Effector memory CD8-positive, alpha-beta T cell (primary cell): Measurements from ENCODE around the gene RBMS3.
"Not testable (repeated sequence)": the region's sequence is repeated elsewhere in the genome, so short reads cannot be mapped to it uniquely, and the experiment has no call there.

Experiments used
- ATAC-seq: fragments of 150-1000 bp; cut with Tn5 transposase; replicated peaks from 2 replicates; pipeline ENCODE4 v1.10.0; 2021; ENCODE audit warnings: mild to moderate bottlenecking, moderate library complexity
- DNase-seq, 3 experiments: peaks; one replicate each; pipeline ENCODE4 v3.0.0; 2021
- H3K27ac Mint-ChIP-seq, 2 donors: one replicate each; pipeline ENCODE4 v1.8.0; 2022; ENCODE audit warnings: mild to moderate bottlenecking in 2 of 2, mixed read lengths in 2 of 2, moderate library complexity in 2 of 2
- H3K27me3 Mint-ChIP-seq, 2 donors: one replicate each; pipeline ENCODE4 v1.8.0; 2022; ENCODE audit warnings: mixed read lengths in 2 of 2
- H3K36me3 Mint-ChIP-seq: one replicate; pipeline ENCODE4 v1.8.0; 2022; ENCODE audit warnings: mild to moderate bottlenecking, moderate library complexity, mixed read lengths; ENCODE audit not compliant: insufficient read depth
- H3K4me1 Mint-ChIP-seq, 2 donors: one replicate each; pipeline ENCODE4 v1.8.0; 2022; ENCODE audit warnings: low read depth in 2 of 2, mixed read lengths in 2 of 2
- H3K4me3 Mint-ChIP-seq, 2 donors: one replicate each; pipeline ENCODE4 v1.8.0; 2022; ENCODE audit warnings: mild to moderate bottlenecking in 2 of 2, mixed read lengths in 2 of 2, moderate library complexity in 2 of 2
- H3K9me3 Mint-ChIP-seq, 2 donors: one replicate each; pipeline ENCODE4 v1.8.0; 2022; ENCODE audit warnings: mixed read lengths in 2 of 2

Gene RBMS3

DNA sequence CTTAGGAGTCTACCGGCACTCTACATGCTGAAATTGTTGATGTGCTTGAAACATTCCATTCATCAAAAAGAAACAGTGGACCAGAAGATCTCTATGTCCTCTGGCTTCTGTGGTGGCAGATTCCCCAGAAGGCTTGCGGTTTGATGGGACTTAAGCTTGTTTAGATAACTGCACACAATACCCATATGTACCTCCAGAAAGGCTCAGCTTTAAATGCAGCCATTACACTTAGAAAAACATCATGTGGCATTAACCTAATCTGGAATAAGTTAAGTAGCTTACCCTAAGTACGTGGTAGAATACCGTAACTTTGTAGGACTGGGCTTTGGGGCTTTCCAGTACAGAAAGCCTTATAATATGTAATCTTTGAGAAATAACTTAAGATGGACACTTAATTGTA, 187.3 kb downstream of the RBMS3 start:
- Mint-ChIP-seq H3K4me1 (no peaks in the 10 kb centered on the region), H3K27me3 (no peaks in the 10 kb centered on the region), H3K9me3 (peaks cover 0 to 2% of the 10 kb centered on the region in 2 donors), H3K4me3 (no peak overlapping the region), H3K27ac (no peak overlapping the region), H3K36me3 (no peaks in the 10 kb centered on the region)
- DNase-seq (no peak), ATAC-seq (no peak)

DNA sequence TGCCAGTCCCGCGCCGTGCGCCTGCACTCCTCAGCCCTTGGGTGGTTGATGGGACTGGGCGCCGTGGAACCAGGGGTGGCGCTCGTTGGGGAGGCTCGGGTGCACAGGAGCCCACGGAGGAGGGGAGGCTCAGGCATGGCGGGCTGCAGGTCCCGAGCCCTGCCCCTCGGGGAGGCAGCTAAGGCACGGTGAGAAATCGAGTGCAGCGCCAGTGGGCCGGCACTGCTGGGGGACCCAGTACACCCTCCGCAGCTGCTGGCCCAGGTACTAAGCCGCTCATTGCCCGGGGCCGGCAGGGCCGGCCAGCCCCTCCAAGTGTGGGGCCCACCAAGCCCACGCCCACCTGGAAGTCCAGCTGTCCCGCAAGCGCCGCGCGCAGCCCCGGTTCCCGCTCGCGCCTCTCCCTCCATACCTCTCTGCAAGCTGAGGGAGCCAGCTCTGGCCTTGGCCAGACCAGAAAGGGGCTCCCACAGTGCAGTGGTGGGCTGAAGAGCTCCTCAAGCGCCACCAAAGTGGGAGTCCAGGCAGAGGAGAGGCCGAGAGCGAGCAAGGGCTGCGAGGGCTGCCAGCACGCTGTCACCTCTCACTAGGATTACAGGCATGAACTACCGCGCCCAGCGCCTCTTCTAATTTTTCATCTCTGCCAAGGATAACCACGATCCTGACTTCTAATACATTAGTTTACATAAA, 192.8 kb downstream of the RBMS3 start:
- H3K4me3 Mint-ChIP-seq, H3K9me3 Mint-ChIP-seq, H3K27me3 Mint-ChIP-seq, DNase-seq, H3K27ac Mint-ChIP-seq, H3K4me1 Mint-ChIP-seq, H3K36me3 Mint-ChIP-seq, ATAC-seq: not testable (repeated sequence)

DNA sequence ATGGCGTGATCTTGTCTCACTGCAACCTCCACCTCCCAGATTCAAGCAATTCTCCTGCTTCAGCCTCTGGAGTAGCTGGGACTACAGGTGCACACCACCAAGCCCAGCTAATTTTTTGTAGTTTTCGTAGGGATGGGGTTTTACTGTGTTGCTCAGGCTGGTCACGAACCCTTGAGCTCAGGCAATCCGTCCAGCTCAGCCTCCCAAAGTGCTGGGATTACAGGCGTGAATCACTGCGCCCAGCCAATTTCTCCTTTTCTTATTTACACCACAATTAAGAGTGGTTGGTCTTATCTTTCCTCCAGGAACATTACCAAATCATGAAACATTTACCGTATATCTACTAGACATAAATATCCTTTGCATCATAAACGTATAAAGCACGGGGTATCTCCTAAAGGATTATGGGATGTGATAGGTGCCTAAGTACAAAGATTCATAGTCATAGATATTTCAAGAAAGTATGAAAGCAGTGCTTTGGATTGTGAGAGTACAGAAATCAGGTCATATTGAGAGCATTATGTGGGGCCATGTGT, 194.5 kb downstream of the RBMS3 start:
- Mint-ChIP-seq H3K4me3 (no peak overlapping the region), H3K27ac (no peak overlapping the region), H3K4me1 (no peaks in the 10 kb centered on the region), H3K9me3 (peaks cover 0 to 6% of the 10 kb centered on the region in 2 donors), H3K27me3 (no peaks in the 10 kb centered on the region), H3K36me3 (no peaks in the 10 kb centered on the region)
- ATAC-seq (no peak), DNase-seq (no peak)

DNA sequence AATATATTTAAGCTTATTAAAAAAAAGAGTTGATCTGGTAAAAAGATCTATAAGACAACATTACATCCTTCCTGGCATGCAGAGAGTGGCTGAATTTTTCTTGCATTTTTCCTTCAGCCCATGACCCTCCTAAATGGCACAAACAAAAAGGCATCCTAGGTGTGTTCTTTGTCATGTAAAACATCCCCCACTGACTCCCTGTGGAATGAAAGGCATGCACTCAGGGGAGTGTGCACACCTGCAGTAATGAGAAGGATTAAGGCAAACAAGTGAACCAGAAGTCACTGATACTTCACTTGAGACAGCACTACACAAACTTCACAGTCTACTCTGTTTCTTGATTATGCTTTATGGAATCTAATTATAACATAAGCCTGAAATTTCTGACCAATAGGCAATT, 195.0 kb downstream of the RBMS3 start:
- H3K27me3 Mint-ChIP-seq: no peaks in the 10 kb centered on the region
- H3K36me3 Mint-ChIP-seq: no peaks in the 10 kb centered on the region
- H3K9me3 Mint-ChIP-seq: peaks cover 0 to 8% of the 10 kb centered on the region in 2 donors
- no peaks in the 10 kb centered on the region for H3K4me1 Mint-ChIP-seq
- DNase-seq (no peak), ATAC-seq (no peak)
- no peak overlapping the region for H3K4me3 Mint-ChIP-seq
- H3K27ac Mint-ChIP-seq: no peak overlapping the region

DNA sequence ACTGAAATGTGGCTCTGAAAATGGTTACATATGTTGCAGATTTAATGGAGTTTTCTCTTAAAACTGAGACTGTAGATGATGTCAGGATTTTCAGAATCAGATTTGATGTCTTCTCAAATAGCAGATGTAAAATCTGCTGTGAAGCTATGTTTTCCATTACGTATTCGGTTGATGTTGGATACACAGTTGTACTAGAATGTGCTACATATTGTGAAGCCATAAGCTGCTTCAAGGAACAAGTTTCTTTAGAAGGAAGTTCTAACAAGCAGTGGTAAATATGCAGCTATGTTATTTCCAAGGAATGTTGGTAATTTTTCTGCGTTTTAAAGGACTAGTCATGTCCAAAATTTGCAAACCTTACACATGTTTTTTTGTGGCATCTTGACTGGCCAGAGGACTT, 197.7 kb downstream of the RBMS3 start:
- ATAC-seq: no peak

DNA sequence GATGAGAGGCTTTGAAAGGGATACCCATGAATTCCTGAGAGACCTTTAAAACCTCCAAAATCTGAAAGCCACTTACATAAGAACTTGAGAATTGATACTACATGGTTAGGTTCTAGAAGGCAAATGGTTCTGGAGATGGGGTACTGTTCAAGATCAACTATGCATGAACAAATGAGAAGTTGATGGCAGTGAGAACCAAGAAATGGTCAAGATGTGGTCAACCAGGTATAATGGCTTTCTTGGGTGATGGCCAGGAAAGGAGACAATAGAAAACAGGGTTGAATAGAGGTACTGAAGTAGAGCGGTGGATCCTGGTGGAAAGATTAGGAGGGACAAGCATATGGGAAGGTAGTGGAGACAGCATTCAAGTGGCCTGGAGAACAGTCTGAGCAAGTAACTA, 200.4 kb downstream of the RBMS3 start:
- Mint-ChIP-seq H3K27ac (no peak overlapping the region), H3K9me3 (peaks cover 6 to 8% of the 10 kb centered on the region in 2 donors), H3K36me3 (no peaks in the 10 kb centered on the region), H3K4me1 (no peaks in the 10 kb centered on the region), H3K27me3 (no peaks in the 10 kb centered on the region), H3K4me3 (no peak overlapping the region)
- no peak for ATAC-seq
- DNase-seq: no peak

More for the DNA sequence above, 197.7 kb downstream of the RBMS3 start:
- no peak for DNase-seq
- H3K4me1 Mint-ChIP-seq: no peaks in the 10 kb centered on the region
- no peaks in the 10 kb centered on the region for H3K36me3 Mint-ChIP-seq
- H3K27me3 Mint-ChIP-seq: no peaks in the 10 kb centered on the region
- H3K9me3 Mint-ChIP-seq: peaks cover 4 to 8% of the 10 kb centered on the region in 2 donors
- no peak overlapping the region for H3K27ac Mint-ChIP-seq
- H3K4me3 Mint-ChIP-seq: no peak overlapping the region

DNA sequence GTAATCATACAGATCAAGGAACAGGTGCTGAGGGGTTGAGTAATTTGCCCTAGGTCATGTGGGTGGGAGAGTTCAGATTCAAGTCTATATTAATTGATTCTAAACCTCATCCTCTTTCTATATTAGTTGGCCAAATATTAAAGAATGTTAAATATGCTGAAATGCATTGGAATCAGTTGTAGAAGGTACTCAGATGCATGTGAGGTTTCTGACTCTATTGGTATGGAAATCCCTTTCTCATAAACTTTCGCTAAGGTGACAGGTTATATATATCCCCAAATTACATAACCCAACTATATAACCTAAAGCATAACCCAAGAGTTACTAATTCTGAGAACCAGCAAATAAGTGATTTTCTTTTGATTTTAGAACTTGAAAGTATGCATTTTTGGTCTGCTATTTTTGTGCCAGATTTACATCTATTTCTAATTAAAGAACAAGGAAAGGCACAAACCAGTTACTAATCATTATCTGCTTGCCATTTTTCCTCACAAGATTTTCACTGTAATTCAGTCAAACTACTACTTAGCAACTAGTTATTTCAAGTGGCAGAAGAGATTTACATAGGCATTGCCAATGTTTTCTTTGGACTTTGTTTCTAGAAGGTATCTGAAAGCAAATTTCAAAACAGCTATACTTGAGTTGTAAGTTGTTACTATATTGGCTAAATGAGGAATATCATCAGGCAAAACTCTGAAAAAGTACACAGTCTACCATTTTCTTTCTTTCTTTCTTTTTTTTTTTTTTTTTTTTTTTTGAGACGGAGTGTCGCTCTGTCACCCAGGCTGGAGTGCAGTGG, 201.3 kb downstream of the RBMS3 start:
- ATAC-seq: no peak
- H3K4me1 Mint-ChIP-seq: no peaks in the 10 kb centered on the region
- H3K4me3 Mint-ChIP-seq: no peak overlapping the region
- no peaks in the 10 kb centered on the region for H3K36me3 Mint-ChIP-seq
- peaks cover 6 to 8% of the 10 kb centered on the region in 2 donors for H3K9me3 Mint-ChIP-seq
- DNase-seq: no peak
- H3K27ac Mint-ChIP-seq: no peak overlapping the region
- no peaks in the 10 kb centered on the region for H3K27me3 Mint-ChIP-seq

DNA sequence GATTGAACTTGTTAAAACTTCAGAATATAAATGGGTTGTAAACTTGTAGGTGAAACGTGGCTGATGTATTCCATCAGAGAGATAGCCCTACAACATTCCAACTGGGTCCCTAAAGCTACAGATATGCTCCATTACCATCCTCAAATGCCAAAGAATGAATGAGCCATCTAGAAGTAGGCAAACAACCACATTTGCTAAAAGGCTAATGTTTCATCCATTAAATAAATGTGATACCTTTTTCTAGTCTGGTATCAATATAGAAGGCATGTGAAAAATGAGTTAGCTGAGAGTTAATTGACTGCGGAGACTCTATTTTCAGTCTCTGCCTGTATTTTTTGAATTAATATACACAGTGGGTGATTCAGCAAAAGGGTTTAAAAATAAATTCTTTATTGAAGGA, 203.8 kb downstream of the RBMS3 start:
- Mint-ChIP-seq H3K27me3 (no peaks in the 10 kb centered on the region), H3K4me3 (no peak overlapping the region), H3K36me3 (no peaks in the 10 kb centered on the region), H3K4me1 (no peaks in the 10 kb centered on the region), H3K27ac (no peak overlapping the region), H3K9me3 (peaks cover 8% of the 10 kb centered on the region in 2 donors)
- no peak for DNase-seq
- ATAC-seq: no peak

DNA sequence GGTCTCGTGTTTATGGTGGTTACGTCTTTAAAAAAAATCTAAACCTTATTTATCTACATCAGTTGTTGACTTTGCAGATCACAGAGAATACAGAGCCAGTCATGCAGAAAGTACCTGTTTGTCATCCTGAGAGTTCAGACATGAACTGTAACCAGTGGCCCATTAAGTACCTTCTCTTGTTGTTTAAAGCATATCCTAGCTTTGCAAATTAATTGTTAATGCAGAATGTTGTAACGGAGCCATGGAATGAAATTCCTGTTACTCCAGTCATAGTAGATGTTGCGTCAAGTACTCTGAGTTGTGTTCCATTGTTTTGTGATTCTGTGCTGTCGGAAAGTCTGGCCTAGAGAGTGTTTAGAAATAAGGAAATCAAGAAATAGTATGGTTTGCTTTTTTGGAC, 205.2 kb downstream of the RBMS3 start:
- H3K4me1 Mint-ChIP-seq: no peaks in the 10 kb centered on the region
- ATAC-seq: no peak
- peaks cover 7 to 12% of the 10 kb centered on the region in 2 donors for H3K9me3 Mint-ChIP-seq
- H3K4me3 Mint-ChIP-seq: no peak overlapping the region
- no peak overlapping the region for H3K27ac Mint-ChIP-seq
- H3K27me3 Mint-ChIP-seq: no peaks in the 10 kb centered on the region
- DNase-seq: no peak
- no peaks in the 10 kb centered on the region for H3K36me3 Mint-ChIP-seq

DNA sequence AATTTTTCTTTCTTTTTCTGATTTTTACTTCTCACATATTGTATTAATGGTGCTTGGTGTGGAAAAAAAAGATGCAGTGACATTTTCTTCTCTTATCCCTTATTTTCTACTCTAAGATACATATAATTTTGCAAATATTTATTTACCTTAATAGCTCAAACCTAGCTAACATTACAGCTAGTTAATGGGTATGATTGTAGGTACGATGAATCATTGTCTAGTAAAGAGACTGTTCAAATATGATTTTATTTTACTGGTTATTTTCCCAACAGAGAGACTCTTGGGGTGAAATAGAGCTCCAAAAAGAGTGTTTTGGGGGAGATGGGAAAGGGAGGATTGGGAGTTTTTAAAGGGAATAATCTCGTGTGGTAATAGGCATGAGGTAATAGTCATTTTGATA, 206.0 kb downstream of the RBMS3 start:
- Mint-ChIP-seq H3K27ac (no peak overlapping the region), H3K36me3 (no peaks in the 10 kb centered on the region), H3K4me3 (no peak overlapping the region), H3K27me3 (no peaks in the 10 kb centered on the region), H3K9me3 (peaks cover 7 to 10% of the 10 kb centered on the region in 2 donors), H3K4me1 (no peaks in the 10 kb centered on the region)
- DNase-seq (no peak), ATAC-seq (no peak)

DNA sequence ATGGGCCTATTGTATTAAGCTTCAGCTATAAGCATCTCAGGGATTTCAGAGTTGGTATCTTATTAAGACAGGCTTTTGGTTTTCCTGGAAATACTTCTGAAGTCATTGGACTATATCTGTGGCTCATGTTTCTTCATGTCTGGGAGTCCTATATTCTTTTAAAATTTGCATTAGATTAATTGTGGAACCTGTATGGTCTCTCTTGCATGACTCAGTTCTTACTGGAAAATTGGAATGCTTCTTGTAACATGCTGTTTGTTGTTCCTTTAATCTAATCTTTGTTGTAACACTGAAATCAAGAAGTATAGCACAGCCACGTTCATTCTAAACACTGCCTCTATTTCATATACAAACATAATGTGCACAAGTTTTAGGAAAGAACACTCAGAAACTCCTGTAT, 208.1 kb downstream of the RBMS3 start:
- no peaks in the 10 kb centered on the region for H3K36me3 Mint-ChIP-seq
- H3K27ac Mint-ChIP-seq: no peak overlapping the region
- no peaks in the 10 kb centered on the region for H3K4me1 Mint-ChIP-seq
- ATAC-seq (no peak), DNase-seq (no peak)
- H3K9me3 Mint-ChIP-seq: peaks cover 12% of the 10 kb centered on the region in 2 donors
- no peak overlapping the region for H3K4me3 Mint-ChIP-seq
- no peaks in the 10 kb centered on the region for H3K27me3 Mint-ChIP-seq

DNA sequence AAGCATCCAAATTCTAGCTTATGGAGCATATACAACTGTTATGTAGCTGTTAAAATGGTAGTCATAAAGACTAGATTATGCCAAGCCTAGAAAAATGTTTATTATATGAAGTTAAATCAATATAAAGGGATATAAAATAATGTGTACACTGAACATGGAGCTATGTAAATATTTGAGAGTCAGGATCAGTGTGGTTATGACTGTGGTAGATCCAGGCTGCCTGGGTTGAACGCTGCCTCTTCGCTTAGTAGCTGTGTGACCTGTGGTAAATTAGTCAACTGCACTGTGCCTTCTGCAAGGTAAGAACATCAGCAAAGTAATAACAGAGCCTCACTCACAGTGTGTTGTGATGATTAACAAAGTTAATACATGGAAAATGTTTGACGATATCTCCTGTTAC, 212.2 kb downstream of the RBMS3 start:
- ATAC-seq (no peak), DNase-seq (no peak)
- Mint-ChIP-seq H3K4me1 (no peaks in the 10 kb centered on the region), H3K4me3 (no peak overlapping the region), H3K27me3 (no peaks in the 10 kb centered on the region), H3K27ac (no peak overlapping the region), H3K9me3 (peaks cover 12 to 16% of the 10 kb centered on the region in 2 donors), H3K36me3 (no peaks in the 10 kb centered on the region)

DNA sequence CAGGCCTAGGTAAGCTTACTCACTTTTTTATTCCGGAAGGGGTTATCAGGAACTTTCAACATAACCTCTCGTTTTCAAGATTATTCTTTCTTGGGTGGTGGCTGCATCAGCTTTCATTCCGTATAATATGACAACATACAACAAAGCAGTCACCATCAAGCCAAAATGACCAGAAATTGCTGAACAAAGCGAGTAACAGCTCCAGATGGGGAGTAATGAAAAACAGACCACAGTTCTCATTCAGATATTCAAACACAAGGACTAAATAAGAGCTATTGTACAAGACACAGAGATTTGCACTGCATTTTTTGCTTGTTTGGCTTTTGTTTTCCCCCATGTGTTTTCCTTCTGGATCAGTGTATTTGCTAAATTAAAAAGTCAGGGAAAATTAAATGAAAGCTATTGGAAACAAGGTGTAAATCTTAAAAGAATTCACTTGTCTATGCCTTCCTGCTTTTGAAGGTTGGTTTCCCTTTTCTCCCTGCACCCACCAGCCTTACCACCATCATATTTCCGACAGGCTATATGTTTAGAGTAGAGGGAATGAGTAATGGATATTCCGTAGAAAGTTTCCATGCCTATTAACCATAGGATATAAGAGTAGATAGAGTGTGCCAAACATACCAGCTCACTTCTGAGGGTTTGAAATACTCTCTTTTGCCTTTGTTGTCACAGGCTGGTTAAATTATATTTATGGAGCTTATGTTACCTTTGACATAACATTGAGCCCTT, 213.6 kb downstream of the RBMS3 start:
- no peaks in the 10 kb centered on the region for H3K36me3 Mint-ChIP-seq
- no peaks in the 10 kb centered on the region for H3K27me3 Mint-ChIP-seq
- H3K27ac Mint-ChIP-seq: no peak overlapping the region
- DNase-seq: no peak
- H3K4me1 Mint-ChIP-seq: no peaks in the 10 kb centered on the region
- ATAC-seq: no peak
- H3K4me3 Mint-ChIP-seq: no peak overlapping the region
- H3K9me3 Mint-ChIP-seq: peaks cover 12 to 15% of the 10 kb centered on the region in 2 donors
